ENCODE data around the gene DENND4A.

DENND4A gene

GRCh38 chr15:65666257-65666656 is 125.8 kb downstream of the DENND4A start:
- DNase-seq (ENCODE audit: low read depth in 2 of 2), result no peak

DNA sequence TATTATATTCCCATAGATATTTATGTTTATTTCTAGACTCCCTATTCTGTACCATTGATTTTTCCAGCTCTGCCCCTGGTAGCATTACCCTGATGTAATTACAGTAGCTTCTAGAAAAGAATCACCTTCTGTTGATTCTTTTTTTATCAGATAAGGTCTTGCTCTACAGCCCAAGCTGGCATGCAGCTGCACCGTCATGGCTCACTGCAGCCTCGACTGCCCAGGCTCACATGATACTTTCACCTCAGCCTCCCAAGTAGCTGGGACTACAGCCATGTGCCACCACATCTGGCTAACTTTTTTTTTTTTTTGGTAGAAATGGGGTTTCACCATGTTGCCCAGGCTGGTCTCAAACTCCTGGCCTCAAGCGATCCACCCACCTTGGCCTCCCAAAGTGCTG is 128.6 kb downstream of the DENND4A start:
- DNase-seq (ENCODE audit: low read depth in 2 of 2), result no peak

DNA sequence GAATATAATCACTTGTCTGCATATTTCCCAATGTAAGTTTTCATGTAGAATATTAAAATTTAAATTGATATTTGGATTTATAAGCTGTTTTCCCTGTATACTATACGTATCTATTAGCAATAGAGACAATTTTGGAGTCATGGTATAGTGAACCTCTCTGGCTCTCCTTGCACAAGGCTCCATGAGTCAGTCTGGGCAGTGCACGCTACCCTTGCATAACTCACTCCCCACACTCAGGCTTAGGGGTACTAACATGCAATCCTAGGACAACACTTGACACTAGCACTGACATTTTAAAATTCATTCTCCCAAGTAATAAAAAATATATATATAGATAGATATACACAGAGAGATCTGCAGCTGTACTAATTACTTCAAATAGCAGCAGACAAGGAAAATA is 131.2 kb downstream of the DENND4A start:
- no peak for DNase-seq (ENCODE audit: low read depth in 2 of 2)

GRCh38 chr15:65659502-65660052 is 132.5 kb downstream of the DENND4A start:
- no peak for DNase-seq (ENCODE audit: low read depth in 2 of 2)

- DNase-seq (ENCODE audit: low read depth in 2 of 2), result no peak
Observed at GRCh38 chr15:65655457-65655856, 136.6 kb downstream of the DENND4A start.

DNA sequence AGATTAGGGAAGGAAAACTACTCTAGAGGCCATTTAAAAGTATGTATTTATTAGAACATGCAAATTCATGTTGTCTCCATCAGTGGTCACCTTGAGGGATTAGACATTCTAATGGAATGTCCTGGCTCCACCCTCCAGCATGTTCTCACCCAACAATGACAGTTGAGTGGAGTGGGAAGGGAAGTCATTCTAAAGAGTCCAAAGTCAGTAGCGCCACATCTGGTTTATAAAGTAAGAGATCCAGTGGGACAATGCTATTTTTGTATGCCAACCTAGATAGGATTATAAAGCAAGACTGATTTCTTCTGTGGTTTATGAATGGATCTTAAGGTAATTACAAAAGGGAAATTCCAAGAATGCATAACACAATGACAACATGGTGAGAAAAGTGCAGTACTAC is 137.1 kb downstream of the DENND4A start:
- no peak for DNase-seq (ENCODE audit: low read depth in 2 of 2)

DNA sequence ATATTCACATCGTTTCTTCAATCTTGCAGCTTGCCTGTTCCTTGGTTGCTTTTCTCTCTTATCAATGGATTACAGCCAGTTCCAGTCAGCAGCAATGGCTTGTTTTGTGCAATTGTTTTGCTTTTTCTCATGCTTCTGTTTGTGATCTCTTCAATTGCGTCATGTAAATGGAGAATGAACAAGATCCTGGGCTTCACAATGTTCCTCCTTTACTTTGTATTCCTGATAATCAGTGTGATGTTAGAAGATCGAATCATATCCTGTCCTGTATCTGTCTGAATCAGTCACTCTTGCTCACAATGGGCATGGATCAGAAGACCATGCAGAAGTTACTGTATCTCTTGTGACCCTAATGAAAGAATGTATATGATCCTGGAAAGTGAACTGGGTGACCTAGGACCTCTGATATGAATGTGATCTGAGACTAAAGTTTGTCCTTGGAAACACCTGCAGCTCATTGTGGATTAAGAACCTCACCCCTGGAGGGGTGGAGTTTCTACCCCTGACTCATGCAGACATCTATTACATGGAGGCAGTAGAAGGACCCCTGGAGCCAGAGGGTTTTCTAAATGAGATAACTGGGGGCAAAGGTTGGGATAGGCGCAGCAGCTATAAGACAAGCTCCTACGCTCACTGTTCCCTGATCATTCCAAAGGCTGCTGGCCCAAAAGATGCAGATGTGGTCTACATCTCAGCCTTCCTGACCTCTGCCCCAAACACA is 138.1 kb downstream of the DENND4A start:
- DNase-seq (ENCODE audit: low read depth in 2 of 2), result no peak

GRCh38 chr15:65653341-65653740 is 138.8 kb downstream of the DENND4A start:
- no peak for DNase-seq (ENCODE audit: low read depth in 2 of 2)

GRCh38 chr15:65651831-65652749 is 140.0 kb downstream of the DENND4A start:
- DNase-seq (ENCODE audit: low read depth in 2 of 2), result no peak

- no peak for DNase-seq (ENCODE audit: low read depth in 2 of 2)
Observed at GRCh38 chr15:65651042-65651322, 141.1 kb downstream of the DENND4A start.

- DNase-seq (ENCODE audit: low read depth in 2 of 2), result no peak
Observed at GRCh38 chr15:65650312-65651041, 141.6 kb downstream of the DENND4A start.

- no peak for DNase-seq (ENCODE audit: low read depth in 2 of 2)
Observed at GRCh38 chr15:65646486-65646885, 145.6 kb downstream of the DENND4A start.

- no peak for DNase-seq (ENCODE audit: low read depth in 2 of 2)
Observed at GRCh38 chr15:65645392-65645791, 146.7 kb downstream of the DENND4A start.

GRCh38 chr15:65644282-65644681 is 147.8 kb downstream of the DENND4A start:
- DNase-seq (ENCODE audit: low read depth in 2 of 2), result no peak

GRCh38 chr15:65642594-65642993 is 149.5 kb downstream of the DENND4A start:
- DNase-seq (ENCODE audit: low read depth in 2 of 2), result no peak

DNA sequence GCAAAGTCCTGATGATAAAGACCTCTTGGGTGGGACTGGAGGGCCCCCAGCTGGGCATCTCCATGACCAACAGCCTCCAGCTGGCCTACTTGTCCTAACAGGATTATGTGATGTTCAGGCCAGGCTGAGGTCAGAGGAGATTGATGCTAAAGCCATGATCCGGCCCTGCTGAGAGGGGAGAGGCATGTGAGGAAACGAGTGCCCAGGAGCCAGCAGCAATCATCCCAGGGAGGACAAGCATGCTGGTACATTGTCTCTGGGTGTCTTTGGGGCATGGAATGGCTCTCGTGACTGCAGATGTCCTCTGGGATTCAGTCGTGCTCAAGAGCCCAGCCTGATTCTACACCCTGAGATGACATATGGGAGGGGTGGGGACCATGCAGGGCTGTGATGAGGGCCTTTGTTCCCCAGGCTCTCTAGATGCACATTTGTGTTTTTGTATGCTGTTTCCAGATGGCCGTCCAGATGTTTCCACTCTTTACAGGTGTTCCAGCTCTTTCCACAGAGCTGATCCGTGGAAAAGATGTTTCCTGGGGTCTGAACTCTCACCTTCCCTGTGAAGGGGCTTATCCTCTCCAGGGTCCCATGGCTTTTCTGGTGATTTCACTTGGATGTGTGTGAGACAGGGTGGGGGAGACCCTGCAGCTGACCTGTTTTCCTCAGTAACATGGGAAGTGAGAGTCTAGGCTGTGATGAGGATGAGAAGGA is 150.2 kb downstream of the DENND4A start:
- DNase-seq (ENCODE audit: low read depth in 2 of 2), result no peak

GRCh38 chr15:65639509-65639908 is 152.6 kb downstream of the DENND4A start:
- no peak for DNase-seq (ENCODE audit: low read depth in 2 of 2)

GRCh38 chr15:65638681-65639089 is 153.4 kb downstream of the DENND4A start:
- no peak for DNase-seq (ENCODE audit: low read depth in 2 of 2)

- no peak for DNase-seq (ENCODE audit: low read depth in 2 of 2)
Observed at GRCh38 chr15:65638109-65638508, 154.0 kb downstream of the DENND4A start.

DNA sequence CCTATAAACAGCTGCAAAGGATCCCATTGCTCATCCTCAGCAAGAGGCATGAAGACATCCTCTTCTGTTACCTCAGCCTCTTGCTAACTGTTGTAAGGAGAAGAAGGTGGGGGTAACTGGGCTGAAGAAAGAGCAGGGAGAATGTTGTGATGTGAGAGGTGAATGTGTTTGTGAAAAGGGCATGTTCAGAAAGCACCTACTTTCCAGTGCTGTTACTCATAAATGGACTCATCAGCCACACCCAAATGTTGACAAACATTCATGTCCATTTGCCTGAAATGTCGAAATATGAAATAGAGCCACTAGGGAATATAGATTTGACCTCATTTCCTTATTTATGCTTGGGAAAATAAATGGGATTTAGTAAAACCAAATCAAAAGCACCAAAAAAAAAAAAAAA is 157.7 kb downstream of the DENND4A start:
- DNase-seq (ENCODE audit: low read depth in 2 of 2), result no peak

DNA sequence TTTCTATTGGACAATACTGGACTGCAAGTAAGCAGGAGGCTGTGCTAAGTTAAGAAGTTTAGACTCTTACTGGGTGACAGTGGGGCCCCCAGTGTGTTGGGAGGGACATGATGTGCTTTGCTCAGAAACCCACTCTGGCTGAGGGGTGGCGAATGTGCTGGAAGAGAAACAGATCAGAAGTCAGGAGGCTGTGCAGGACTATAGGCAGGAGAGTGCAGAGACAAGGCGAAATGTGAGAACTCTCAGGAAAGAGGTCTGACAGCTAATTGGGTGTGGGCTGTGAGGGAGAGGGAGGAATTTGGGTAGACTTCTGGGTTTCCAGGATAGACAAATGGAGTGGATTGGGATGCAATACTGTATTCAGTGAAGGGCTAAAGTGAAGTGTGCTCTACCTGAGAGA is 158.3 kb downstream of the DENND4A start:
- DNase-seq (ENCODE audit: low read depth in 2 of 2), result no peak

All from activated CD8-positive, alpha-beta memory T cell treated with anti-CD3 and anti-CD28 coated beads for 4 hours (primary cell).